Hepatocyte (in vitro differentiated cells): ENCODE results near the gene AIFM1.

ENCODE experiments used
- EZH2 ChIP-seq: fragments of 200-600 bp; sonication (generic); IDR thresholded peaks from 2 replicates; pipeline ENCODE4 v1.6.1; 2016; ENCODE audit warnings: antibody characterized with exemption, mild to moderate bottlenecking, borderline replicate concordance
- TF ChIP-seq, protein P1 (sequence below): fragments of 200-600 bp; sonication (generic); IDR thresholded peaks from 2 replicates; pipeline ENCODE4 v1.5.1; 2016; ENCODE audit warnings: antibody characterized with exemption, mild to moderate bottlenecking; ENCODE audit not compliant: poor library complexity

DNA sequence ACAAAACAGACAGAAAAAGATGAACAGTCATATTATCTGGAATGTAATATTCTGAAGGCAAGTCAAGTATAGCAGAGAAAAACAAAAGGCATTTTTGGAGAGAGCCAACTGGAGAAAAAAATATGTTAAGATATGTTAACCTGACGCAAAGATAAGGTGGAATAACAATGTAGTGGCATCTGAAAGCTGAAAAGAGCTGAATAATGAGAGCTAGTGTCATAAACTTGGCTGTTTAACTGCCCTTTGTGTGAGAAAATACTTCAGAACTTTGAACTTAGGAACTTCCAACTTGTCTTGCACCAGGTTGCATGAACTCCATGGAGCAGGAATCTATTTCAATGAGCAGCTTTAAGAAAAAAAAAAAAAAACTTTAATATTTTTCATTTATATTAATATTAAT is 39.0 kb upstream of the AIFM1 start:
- TF ChIP-seq, protein P1, sequence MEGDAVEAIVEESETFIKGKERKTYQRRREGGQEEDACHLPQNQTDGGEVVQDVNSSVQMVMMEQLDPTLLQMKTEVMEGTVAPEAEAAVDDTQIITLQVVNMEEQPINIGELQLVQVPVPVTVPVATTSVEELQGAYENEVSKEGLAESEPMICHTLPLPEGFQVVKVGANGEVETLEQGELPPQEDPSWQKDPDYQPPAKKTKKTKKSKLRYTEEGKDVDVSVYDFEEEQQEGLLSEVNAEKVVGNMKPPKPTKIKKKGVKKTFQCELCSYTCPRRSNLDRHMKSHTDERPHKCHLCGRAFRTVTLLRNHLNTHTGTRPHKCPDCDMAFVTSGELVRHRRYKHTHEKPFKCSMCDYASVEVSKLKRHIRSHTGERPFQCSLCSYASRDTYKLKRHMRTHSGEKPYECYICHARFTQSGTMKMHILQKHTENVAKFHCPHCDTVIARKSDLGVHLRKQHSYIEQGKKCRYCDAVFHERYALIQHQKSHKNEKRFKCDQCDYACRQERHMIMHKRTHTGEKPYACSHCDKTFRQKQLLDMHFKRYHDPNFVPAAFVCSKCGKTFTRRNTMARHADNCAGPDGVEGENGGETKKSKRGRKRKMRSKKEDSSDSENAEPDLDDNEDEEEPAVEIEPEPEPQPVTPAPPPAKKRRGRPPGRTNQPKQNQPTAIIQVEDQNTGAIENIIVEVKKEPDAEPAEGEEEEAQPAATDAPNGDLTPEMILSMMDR: no peak
- no peak for TF ChIP-seq EZH2
